Lower leg skin (tissue), 4 donors: ENCODE data around the gene MAGT1. TPM values are rescaled to one million over a fixed set of nuclear protein-coding genes. Genes with fewer than 3 reads are reported as not detected.
"Not testable (repeated sequence)": the region's sequence is repeated elsewhere in the genome, so short reads cannot be mapped to it uniquely, and the experiment has no call there.

Source experiments
- DNase-seq, 2 donors: peaks; one replicate each; pipeline ENCODE4 v3.0.0-alpha.2; 2019; ENCODE audit warnings: low spot score in 2 of 2
- H3K4me3 ChIP-seq: fragments of 200-600 bp; sonication (generic); 2 replicates; pipeline ENCODE4 v1.5.1; 2017; ENCODE audit warnings: mild to moderate bottlenecking, low read depth; ENCODE audit not compliant: poor library complexity, severe bottlenecking
- CTCF ChIP-seq, 3 donors: fragments of 450-650 bp; IDR thresholded peaks; one replicate each; pipeline ENCODE4 v1.5.1; 2016; ENCODE audit warnings: antibody characterized with exemption in 3 of 3, mild to moderate bottlenecking in 3 of 3, moderate library complexity in 2 of 3
- POLR2A ChIP-seq, 2 donors: fragments of 450-650 bp; IDR thresholded peaks; one replicate each; pipeline ENCODE4 v1.6.1; 2016 to 2017; ENCODE audit warnings: antibody characterized with exemption in 2 of 2, mild to moderate bottlenecking in 1 of 2, moderate library complexity in 1 of 2
- WGBS, 2 donors: methylation state at CpG; one replicate each; pipeline ENCODE4 v1.1.5; 2018; 5-methylcytosine and 5-hydroxymethylcytosine counted together
- intact Hi-C: fragments of 100-400 bp; cut with DNase I; formaldehyde crosslinking; loops from one replicate; pipeline ENCODE4 v1.15.0; 2023; ENCODE audit warnings: low total_unique reads
- total RNA-seq, 4 donors: library from RNA; depleted of rRNA; stranded (reverse); fragments of >200 nt; gene quantifications; one replicate each; pipeline ENCODE4 v1.1.0, GENCODE V29; 2016

Gene MAGT1
- 10 to 100 TPM; 20.5 to 52.8 (median 34.4) TPM for total RNA-seq

GRCh38 chrX:77894921-77895886 lies at the start of gene MAGT1:
Gene MAGT1 (minus strand): TSS chrX:77895435. CDS start chrX:77895410, 25 bp downstream.
- intact Hi-C loops: no loop called here
- H3K4me3 ChIP-seq: peak within 1 kb of the TSS; percentile 43
- DNase-seq: peak; percentile 92 to 96
- 1 to 41% methylated on average over 34 to 49 of the region's 49 CpGs for WGBS, 2 donors
- no peak for TF ChIP-seq CTCF (IDR thresholded peaks at IDR 0.05)
- TF ChIP-seq POLR2A (IDR thresholded peaks at IDR 0.05): peak in 1 of 2 donors; percentile 62

- intact Hi-C loops, DNase-seq, H3K4me3 ChIP-seq: not testable (repeated sequence)
- 91 to 96% methylated on average over 6 of the region's 6 CpGs for WGBS, 2 donors
Observed at GRCh38 chrX:77945031-77945430, 49.8 kb upstream of the MAGT1 start.

DNA sequence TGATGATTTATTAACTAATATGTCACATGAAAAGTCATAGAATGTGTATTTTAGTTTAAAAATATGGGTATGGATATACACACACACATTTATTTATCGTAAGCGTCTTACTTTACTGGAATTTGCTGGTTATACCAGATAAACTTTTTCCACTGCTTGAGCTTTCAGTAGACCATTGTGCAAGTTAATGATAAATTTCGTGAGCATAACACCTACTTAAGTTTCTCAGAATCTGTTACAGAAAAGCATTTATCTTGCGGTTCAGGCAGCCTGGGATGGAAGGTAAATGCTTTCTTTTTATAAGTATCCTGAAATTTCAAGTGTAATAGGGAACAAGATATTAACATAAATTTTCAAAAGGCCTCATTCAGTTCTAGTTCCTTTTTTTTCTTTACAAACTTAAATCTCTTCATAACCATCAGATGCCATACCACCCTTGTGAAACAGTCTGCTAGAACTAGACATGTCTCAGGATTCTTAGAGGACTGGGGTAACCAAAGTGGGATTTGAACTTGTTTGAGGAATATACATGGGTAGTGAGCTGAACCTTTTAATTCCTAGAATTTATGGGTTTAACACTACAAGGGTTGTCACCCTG lies 42.9 kb upstream of the MAGT1 start:
- no peak overlapping the region for H3K4me3 ChIP-seq
- intact Hi-C loops: no loop called here
- TF ChIP-seq CTCF (IDR thresholded peaks at IDR 0.05) (no peak), POLR2A (IDR thresholded peaks at IDR 0.05) (no peak)
- 78 to 97% methylated on average over 4 of the region's 4 CpGs for WGBS, 2 donors
- no peak for DNase-seq

GRCh38 chrX:77937291-77937690 lies 42.1 kb upstream of the MAGT1 start:
- intact Hi-C loops: no loop called here
- 25 to 43% methylated on average over 3 of the region's 3 CpGs for WGBS, 2 donors
- no peak for DNase-seq
- no peak overlapping the region for H3K4me3 ChIP-seq
- TF ChIP-seq POLR2A (IDR thresholded peaks at IDR 0.05) (no peak), CTCF (IDR thresholded peaks at IDR 0.05) (no peak)

DNA sequence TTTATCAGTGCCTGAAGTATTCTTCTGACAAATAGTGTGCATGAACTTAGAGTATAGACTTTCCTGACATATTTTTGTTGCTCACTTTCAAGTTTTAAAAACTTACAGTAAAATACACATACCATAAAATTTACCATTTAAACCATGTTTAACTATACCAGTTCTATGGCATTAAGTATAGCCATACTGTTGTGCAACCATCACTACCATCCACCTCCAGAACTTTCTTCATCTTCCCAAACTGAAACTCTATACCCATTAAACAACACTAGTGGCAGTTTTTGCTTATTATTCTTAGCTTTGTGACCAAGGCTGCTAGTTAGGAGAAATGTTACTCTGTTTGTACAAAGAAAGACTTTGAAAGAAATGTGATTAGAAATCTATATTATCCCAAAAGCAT lies 41.1 kb upstream of the MAGT1 start:
- DNase-seq: no peak
- no peak overlapping the region for H3K4me3 ChIP-seq
- intact Hi-C loops: no loop called here
- no peak for TF ChIP-seq CTCF (IDR thresholded peaks at IDR 0.05)
- TF ChIP-seq POLR2A (IDR thresholded peaks at IDR 0.05): no peak

DNA sequence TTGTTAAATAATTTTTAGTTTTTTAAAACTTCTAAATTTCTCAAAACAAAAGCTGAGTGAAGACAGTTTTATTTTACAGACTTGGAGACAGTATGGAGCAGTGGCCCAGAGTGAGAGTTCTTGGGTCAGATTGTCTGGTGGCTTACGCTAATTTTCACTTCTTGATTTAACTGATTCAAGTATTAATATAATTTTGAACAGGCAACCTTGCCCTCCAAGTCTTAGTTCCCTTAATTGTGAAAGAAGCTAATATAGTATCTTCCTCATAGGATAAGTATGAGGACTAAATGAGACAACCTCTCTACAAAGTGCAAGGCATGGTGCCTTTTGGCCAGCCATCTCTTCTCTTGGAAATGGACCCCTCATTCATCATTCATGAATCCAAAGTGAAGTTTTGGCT lies 40.7 kb upstream of the MAGT1 start:
- H3K4me3 ChIP-seq: no peak overlapping the region
- no peak for DNase-seq
- intact Hi-C loops: no loop called here
- 87% methylated on average over 1 of the region's 1 CpG for WGBS, 2 donors
- TF ChIP-seq CTCF (IDR thresholded peaks at IDR 0.05) (no peak), POLR2A (IDR thresholded peaks at IDR 0.05) (no peak)
